OCI-LY1 (cell line): ENCODE results near the gene KRT39.

Experiments used
- H2AFZ ChIP-seq: fragments of 200-600 bp; sonication (generic), shearing (Covaris generic); 2 replicates; pipeline ENCODE4 v1.6.0; 2014; ENCODE audit warnings: antibody characterized with exemption, mild to moderate bottlenecking, low read length
- H3F3A ChIP-seq: fragments of 200-600 bp; sonication (generic), shearing (Covaris generic); 2 replicates; pipeline ENCODE4 v1.6.0; 2014; ENCODE audit warnings: mild to moderate bottlenecking, antibody characterized with exemption, low read length, moderate library complexity; ENCODE audit not compliant: insufficient read depth
- H3K27ac ChIP-seq: fragments of 200-600 bp; sonication (generic); 2 replicates; pipeline ENCODE4 v1.5.1; 2014; ENCODE audit warnings: low read length, mixed run types, mild to moderate bottlenecking, low read depth; ENCODE audit not compliant: poor library complexity, severe bottlenecking
- H3K27me3 ChIP-seq: fragments of 200-600 bp; sonication (generic); 2 replicates; pipeline ENCODE4 v1.6.0; 2014; ENCODE audit warnings: antibody characterized with exemption, mild to moderate bottlenecking, low read length, moderate library complexity; ENCODE audit not compliant: insufficient read depth
- H3K36me3 ChIP-seq: fragments of 200-600 bp; sonication (generic); 2 replicates; pipeline ENCODE4 v1.6.1; 2014; ENCODE audit warnings: mild to moderate bottlenecking, antibody characterized with exemption, low read length, moderate library complexity, mixed read lengths; ENCODE audit not compliant: insufficient read depth
- H3K4me1 ChIP-seq: fragments of 200-600 bp; sonication (generic); 2 replicates; pipeline ENCODE4 v1.5.1; 2014; ENCODE audit warnings: mild to moderate bottlenecking, low read length, moderate library complexity; ENCODE audit not compliant: insufficient read depth, severe bottlenecking
- H3K4me2 ChIP-seq: fragments of 200-600 bp; sonication (generic), shearing (Covaris generic); 2 replicates; pipeline ENCODE4 v1.6.1; 2014; ENCODE audit warnings: low read length
- H3K4me3 ChIP-seq: fragments of 200-600 bp; sonication (generic); 2 replicates; pipeline ENCODE4 v1.5.1; 2014; ENCODE audit warnings: low read length, low read depth, mild to moderate bottlenecking, mixed read lengths; ENCODE audit not compliant: poor library complexity, severe bottlenecking
- H3K79me2 ChIP-seq: fragments of 200-600 bp; shearing (Covaris generic); 2 replicates; pipeline ENCODE4 v1.6.1; 2016; ENCODE audit warnings: mixed run types, low read length, mixed read lengths; ENCODE audit not compliant: insufficient read depth
- H3K9ac ChIP-seq: fragments of 200-600 bp; sonication (generic), shearing (Covaris generic); 2 replicates; pipeline ENCODE4 v1.6.1; 2014; ENCODE audit warnings: mild to moderate bottlenecking, low read length, mixed read lengths
- H3K9me2 ChIP-seq: fragments of 200-600 bp; sonication (generic), shearing (Covaris generic); 2 replicates; pipeline ENCODE4 v1.6.1; 2014; ENCODE audit warnings: low read depth, mild to moderate bottlenecking, low read length, mixed read lengths
- H3K9me3 ChIP-seq: fragments of 200-600 bp; shearing (Covaris generic); 2 replicates; pipeline ENCODE4 v1.6.1; 2014; ENCODE audit warnings: low read length, mixed read lengths
- H4K20me1 ChIP-seq: fragments of 200-600 bp; sonication (generic), shearing (Covaris generic); 2 replicates; pipeline ENCODE4 v1.6.0; 2016; ENCODE audit warnings: mild to moderate bottlenecking, low read length; ENCODE audit not compliant: insufficient read depth
- EZH2 ChIP-seq: fragments of 200-600 bp; sonication (generic), shearing (Covaris generic); IDR thresholded peaks from 2 replicates; pipeline ENCODE4 v1.8.0; 2017; ENCODE audit warnings: borderline replicate concordance, mixed run types, mild to moderate bottlenecking, antibody characterized with exemption, low read length, moderate library complexity, mixed read lengths
- TF ChIP-seq, protein P1 (sequence below): fragments of 200-600 bp; sonication (generic), shearing (Covaris generic); IDR thresholded peaks from 2 replicates; pipeline ENCODE4 v1.5.1; 2017; ENCODE audit warnings: mild to moderate bottlenecking, antibody characterized with exemption, low read length, moderate library complexity, mixed read lengths

Gene KRT39

DNA sequence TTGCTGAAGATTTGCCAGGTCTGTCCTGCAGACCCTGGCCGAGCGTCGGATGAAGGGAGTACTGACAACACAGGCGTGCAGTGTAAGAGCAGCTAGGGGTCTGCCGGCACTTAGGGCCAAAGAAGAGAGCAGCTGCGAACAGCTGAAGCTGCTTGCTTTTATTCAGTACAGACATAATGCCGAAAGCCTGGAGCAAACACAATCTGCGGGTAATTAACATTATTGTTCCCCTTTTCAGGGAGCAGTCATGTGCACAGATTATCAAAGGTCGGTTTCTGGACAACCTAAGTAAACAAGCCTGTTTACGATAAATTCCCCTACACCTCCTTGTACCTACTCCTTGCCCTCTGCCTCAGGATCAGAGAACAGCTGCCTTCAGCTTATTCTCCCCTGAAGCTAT lies 17.3 kb downstream of the KRT39 start:
- Histone ChIP-seq H3K9ac (no peak overlapping the region), H3K36me3 (no peaks in the 10 kb centered on the region)
- TF ChIP-seq, protein P1, sequence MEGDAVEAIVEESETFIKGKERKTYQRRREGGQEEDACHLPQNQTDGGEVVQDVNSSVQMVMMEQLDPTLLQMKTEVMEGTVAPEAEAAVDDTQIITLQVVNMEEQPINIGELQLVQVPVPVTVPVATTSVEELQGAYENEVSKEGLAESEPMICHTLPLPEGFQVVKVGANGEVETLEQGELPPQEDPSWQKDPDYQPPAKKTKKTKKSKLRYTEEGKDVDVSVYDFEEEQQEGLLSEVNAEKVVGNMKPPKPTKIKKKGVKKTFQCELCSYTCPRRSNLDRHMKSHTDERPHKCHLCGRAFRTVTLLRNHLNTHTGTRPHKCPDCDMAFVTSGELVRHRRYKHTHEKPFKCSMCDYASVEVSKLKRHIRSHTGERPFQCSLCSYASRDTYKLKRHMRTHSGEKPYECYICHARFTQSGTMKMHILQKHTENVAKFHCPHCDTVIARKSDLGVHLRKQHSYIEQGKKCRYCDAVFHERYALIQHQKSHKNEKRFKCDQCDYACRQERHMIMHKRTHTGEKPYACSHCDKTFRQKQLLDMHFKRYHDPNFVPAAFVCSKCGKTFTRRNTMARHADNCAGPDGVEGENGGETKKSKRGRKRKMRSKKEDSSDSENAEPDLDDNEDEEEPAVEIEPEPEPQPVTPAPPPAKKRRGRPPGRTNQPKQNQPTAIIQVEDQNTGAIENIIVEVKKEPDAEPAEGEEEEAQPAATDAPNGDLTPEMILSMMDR = no peak
- no peak for TF ChIP-seq EZH2

DNA sequence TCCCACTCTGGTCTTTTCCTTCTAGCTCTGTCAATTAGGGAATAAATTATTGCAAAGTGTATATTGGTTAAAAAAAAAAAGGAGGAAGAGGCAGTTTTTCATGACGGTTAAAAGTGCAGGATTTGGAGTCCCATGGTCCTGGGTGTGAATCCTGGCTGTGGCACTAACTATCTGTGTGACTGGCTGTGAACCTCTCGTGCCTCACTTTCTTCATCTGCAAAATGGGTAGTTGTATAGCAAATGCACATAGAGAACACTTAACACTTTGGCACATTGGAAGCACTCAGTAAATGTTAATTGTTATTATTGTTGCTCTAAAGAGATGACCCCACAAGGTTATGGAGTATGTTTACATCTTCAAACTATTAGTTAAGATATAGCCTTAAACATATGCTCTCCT lies 18.8 kb downstream of the KRT39 start:
- no peaks in the 10 kb centered on the region for H4K20me1 ChIP-seq
- TF ChIP-seq, protein P1 = no peak
- TF ChIP-seq EZH2 = no peak
- H3K27me3 ChIP-seq = no peaks in the 10 kb centered on the region; the same call in 1 of the 2 replicates
- no peaks in the 10 kb centered on the region for H3K9me2 ChIP-seq
- no peaks in the 10 kb centered on the region for H3K9me3 ChIP-seq
- no peaks in the 10 kb centered on the region for H3F3A ChIP-seq
- no peaks in the 10 kb centered on the region for H3K36me3 ChIP-seq
- no peak overlapping the region for H3K4me2 ChIP-seq
- no peak overlapping the region for H3K9ac ChIP-seq
- H3K79me2 ChIP-seq = no peaks in the 10 kb centered on the region
- H3K4me1 ChIP-seq = no peaks in the 10 kb centered on the region
- no peak overlapping the region for H2AFZ ChIP-seq
- no peak overlapping the region for H3K4me3 ChIP-seq
- H3K27ac ChIP-seq = no peak overlapping the region

More for the DNA sequence above, 17.3 kb downstream of the KRT39 start:
- H3K4me3 ChIP-seq = no peak overlapping the region
- H3K4me1 ChIP-seq = no peaks in the 10 kb centered on the region
- H2AFZ ChIP-seq = no peak overlapping the region
- H3K9me3 ChIP-seq = no peaks in the 10 kb centered on the region
- H3K79me2 ChIP-seq = no peaks in the 10 kb centered on the region
- no peaks in the 10 kb centered on the region; the same call in 1 of the 2 replicates for H3K27me3 ChIP-seq
- no peaks in the 10 kb centered on the region for H3F3A ChIP-seq
- no peaks in the 10 kb centered on the region for H3K9me2 ChIP-seq
- H3K27ac ChIP-seq = no peak overlapping the region
- no peaks in the 10 kb centered on the region for H4K20me1 ChIP-seq
- H3K4me2 ChIP-seq = no peak overlapping the region

DNA sequence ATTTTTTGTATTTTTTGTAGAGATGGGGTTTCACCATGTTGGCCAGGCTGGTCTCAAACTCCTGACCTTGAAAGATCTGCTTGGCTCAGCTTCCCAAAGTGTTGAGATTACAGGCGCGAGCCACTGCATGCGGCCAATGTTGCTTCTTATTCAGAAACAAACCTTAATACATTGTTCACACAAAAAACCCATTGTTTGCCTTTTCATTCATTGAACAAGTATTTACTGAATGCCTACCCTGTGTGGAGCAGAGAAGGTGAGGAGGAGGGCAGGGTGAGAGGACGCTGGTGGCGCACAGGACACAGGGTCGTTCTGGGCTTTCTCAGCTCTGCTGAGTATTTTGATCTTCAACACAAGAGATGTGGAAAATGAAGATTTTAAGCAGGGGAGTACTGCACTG lies 21.3 kb downstream of the KRT39 start:
- Histone ChIP-seq H3K27ac (no peak overlapping the region), H3F3A (no peaks in the 10 kb centered on the region), H3K79me2 (no peaks in the 10 kb centered on the region), H4K20me1 (no peaks in the 10 kb centered on the region), H3K4me1 (no peaks in the 10 kb centered on the region), H3K9ac (no peak overlapping the region), H3K27me3 (no peaks in the 10 kb centered on the region; the same call in 1 of the 2 replicates), H2AFZ (no peak overlapping the region), H3K9me2 (no peaks in the 10 kb centered on the region), H3K9me3 (no peaks in the 10 kb centered on the region), H3K4me3 (no peak overlapping the region), H3K4me2 (no peak overlapping the region), H3K36me3 (no peaks in the 10 kb centered on the region)
- TF ChIP-seq, protein P1 = no peak
- no peak for TF ChIP-seq EZH2
